ENCODE measurements around the gene ACSBG1.

ACSBG1 gene

DNA sequence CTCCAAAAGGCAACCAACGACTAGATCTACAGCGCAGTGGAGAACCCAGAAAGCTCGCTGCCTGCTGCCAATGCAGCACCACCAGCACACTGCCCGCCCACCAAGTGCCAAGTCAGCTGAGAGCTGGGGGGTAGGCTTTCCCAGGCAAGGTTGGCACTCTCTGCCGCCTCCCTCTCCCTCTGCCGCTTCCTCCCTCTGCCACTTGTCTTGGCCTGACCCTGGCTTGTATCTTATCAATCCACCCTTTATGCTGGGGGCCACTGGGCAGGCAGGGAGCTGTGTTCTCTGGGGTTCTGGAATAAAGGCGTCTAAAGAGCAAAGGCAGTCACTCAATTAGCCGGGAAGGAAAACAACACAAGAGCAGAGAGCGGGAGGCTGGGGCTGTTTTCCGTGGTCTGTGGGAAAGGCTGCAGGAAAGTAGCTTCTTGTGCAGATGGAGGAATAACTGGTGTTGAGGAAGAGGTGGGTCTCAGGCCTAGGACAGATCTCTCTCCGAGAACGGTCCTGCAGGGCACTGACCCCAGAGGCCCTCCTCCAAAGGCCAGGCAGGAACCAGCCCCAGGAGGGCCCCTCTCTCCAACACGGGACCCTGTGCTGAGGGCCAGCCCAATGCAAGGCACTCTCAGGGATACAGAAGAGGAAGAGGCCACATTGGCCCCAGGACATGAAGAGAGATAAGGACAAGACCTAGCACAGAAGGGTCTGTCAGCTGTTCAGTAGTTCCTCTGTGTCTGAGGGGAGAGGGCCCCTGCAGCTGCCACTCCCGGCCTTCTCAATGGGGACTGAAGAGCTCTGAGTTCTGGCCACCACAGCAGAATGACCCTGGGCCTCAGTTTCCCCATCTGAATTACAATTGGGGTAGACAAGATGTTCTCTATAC, 30.8 kb downstream of the ACSBG1 start:
- DNase-seq (ENCODE audit: low spot score) = no peak

DNA sequence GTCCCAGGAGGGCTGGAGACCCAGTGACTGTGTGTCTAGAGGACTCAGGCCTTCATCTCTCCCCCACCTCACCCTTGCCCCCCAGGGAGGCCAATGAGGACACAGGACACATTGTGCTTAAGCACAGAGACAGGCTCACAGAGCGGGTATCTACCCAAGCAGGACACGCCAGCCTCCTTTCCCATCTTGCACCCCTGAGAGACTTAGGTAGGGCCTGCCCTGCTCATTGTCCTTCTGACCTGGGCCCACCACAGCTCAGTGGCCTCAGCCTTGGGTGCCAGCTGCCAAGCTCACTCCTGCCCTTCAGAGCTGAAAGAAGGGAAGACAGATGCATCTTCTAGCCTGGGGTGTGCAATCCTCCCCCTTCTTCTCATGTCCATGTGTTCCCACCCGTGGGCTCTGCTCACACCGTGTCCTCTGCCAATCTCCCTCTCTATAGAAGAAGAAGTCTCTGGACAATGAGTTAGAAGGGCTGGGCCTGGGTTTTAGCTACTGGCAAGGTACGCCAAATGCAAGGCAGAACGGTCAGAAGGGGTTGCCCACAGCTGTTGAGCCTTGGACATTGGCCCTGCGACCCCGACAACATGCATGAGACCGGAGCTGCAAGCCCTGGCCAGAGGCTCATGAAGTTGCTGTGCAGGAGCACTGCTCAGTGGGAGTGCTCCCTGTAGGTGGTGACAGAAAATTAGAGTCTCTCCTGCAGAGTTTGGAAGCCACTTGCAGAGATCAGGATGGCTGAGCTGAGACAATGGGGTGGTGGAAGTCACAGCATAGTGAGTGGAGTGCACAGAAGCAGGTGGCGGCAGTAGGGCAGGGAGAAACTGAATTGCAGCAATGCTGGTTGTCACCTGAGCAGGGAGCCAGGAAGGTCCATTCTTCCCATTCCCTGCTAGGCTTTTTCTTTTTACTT, 32.8 kb downstream of the ACSBG1 start:
- DNase-seq (ENCODE audit: low spot score) = no peak

DNA sequence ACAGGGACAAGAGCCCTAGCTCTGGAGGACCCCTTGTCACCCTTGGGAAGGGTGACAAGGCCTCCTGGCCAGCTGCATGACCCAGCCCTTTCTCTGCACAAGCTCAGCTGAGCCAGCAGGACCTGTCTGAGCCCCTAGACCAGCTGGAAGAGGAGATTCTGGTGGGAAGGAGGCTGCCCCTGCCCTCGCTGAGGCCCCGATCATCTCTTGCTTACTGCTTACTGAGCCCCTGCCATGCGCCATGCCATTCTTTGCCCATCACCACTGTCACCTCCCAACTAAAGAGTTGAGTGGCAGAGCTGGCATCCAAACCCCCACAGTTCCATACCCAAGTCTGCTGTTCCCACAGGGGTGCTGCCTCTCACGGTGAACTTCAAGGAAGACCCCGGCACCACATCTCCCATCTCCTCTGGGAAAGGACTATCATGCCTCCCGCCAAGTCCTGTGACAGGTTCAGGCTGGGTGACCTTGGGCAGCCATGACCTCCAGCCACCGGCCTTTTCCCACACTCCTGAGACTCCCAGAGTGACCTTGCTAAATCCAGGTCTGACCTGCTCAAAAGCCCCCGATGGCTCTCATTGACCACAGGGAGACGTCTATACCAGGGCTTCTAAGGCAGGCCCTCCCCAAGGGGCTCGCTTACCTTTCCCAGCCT, 34.0 kb downstream of the ACSBG1 start:
- no peak for DNase-seq (ENCODE audit: low spot score)

DNA sequence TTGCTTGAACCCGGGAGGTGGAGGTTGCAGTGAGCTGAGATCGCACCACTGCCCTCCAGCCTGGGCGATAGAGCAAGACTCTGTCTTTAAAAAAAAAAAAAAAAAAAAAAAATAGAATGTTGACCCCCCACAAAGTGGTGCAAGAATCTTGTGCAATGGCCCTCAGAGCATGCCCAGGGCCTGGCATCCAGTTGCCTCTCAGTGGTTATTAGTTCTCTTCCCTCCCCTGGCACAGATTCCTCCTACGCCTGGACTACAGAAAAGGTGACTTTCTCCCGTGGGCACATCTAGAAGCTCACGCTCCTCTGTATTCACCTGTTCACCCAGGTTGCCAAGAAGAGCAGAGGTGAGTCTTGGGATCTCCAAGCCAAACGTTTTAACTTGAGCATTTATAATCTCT, 36.7 kb downstream of the ACSBG1 start:
- no peak for DNase-seq (ENCODE audit: low spot score)

DNA sequence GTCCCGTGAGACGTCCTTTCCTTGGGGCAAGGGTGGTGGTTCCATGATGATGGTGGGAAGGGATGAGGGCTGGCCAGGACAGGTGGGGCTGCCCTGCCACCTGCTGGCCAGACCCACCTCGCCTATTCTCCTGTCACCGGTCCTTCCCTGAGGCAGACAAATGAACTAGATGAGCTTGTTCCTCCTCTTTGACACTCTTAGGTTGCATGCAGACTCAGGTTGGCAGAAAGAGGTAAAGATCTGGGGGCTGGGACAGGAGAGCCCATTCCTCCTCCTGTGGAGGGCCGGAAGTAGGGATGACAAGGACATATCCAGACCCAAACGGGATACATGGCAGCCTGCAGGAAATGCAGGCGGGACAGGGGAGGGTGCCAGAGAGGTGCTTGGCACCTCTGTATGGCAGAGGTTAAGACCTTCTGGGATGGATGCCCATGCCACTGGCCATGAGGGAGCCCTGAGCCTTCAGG, 38.6 kb downstream of the ACSBG1 start:
- DNase-seq (ENCODE audit: low spot score) = peak; percentile 44

DNA sequence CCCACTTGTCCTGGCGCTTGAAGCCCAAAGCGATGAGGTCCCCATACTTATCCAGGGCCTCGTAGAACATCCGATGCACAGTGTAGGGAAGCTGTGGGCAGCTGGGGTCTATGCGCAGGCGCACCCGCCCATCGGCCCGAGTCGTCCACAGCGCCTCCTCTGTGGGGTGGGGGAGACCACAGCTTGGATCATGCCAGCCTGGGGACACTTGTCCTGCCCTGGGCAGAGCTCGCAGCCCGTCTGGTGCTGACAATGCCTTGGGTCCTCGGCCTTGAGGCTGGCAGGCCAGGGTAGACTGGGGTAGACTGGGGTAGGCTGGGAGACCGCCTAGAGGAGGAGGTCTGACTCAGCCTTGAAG, 39.8 kb downstream of the ACSBG1 start:
- DNase-seq (ENCODE audit: low spot score) = no peak

DNA sequence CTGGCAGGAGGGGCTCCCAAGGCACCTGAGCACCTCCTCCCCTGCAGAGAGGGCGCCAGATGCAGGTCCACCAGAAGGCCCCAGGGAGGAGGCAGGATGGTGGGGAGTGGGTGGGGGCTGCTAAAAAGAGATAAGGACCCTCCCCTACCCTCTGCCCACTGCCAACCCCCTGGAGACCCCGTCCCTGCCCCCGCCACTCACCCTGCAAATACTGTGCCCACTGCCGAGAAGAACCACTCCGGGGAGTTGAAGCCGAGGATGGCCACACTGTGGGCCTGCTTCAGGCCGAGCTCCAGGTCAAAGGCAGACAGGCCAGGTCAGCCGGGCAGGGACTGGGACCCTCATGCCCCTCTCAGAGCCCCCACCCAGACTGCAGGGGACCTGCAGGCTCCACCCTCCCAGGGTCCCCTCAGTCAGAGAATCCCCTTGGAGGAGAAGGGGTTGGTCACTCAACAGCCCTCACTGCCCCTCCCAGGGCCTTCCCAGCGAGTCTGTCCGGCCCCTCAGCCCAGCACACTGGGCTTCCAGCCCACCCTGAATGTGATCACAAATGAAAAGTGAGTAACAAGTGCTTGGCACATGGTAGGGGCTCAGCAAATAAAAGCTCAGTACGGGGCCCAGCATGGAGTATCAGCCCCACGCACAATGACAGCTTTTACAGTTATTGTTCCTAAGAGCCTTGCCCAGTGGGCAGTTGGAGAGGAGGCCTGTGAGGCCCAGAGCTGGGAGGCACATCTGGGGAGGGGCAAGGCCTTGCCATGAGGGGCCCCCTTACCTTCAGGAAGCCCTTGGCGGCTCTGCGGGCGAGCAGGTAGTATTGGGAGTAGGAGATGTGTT, 40.4 kb downstream of the ACSBG1 start:
- DNase-seq (ENCODE audit: low spot score) = no peak

DNA sequence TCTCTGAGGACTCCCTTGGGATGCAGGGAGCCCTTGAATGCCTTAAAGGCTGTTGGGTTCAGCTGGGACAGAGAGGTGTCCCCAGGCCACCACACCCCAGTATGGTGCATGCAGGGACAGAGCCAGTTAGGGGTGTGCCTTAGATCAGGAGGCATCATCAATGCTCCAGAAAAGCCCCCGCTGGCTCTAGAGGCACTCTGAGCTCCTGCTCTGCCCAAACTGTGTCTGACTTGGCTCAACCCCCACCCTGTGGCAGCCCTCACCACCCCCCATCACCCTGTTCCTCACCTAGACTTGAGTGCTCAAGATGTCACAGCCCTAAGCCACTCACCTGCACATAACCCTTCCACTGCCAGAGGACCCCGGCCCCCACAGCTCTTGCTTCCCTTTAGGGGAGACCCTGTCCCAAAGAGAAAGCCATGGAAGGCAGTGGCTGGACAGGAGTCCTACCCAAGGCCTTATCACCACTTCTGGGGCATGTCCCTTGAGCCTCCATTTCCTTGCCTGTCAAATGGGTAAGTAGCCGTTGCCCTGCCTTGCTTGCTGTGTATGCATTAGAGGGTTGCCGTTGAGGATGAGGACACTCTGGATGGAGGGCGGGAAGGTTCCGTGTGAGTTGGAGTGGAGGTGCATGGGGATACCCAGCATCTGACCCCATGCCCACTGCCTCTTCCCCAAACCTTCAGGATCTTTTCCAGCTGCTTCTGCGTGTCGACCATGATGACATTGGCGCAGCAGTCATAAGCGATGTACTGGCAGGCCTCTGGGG, 41.4 kb downstream of the ACSBG1 start:
- no peak for DNase-seq (ENCODE audit: low spot score)

DNA sequence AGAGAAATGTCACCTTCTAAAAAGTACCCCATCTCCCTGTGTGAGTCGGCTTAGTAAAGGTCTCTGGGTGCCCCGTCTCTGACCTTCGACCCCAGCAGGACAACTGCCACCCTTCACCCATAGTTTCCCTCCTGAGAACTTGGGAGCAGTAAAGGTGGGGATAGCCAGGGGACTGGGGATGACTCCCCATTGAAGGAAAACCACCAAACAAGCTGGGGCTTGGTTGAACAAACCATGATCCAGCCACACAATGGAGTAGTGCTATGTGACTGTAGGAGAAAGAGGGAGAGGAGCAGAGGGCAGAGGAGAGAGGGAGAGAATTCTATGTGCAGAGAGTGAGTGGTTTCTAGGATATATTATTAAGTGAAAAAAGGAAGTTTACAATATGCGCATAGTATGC, 51.5 kb downstream of the ACSBG1 start:
- DNase-seq (ENCODE audit: low spot score) = no peak

DNA sequence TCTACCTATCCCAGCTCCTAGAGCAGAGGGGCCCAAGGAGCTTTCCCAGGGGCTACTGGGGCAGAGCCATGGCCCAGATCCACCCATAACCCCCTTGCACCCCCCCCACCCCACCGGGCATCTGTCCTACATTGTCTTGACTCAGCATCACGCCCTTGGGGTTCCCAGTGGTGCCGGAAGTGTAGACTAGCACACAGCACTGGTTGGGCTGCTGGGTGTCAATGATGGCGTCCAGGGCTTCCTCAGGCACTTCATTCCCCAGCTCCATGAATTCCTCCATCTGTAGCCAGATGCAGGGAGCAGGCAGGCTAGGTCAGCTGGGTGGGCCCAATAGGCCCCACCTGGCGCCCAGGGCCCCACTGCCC, 52.0 kb downstream of the ACSBG1 start:
- no peak for DNase-seq (ENCODE audit: low spot score)

DNA sequence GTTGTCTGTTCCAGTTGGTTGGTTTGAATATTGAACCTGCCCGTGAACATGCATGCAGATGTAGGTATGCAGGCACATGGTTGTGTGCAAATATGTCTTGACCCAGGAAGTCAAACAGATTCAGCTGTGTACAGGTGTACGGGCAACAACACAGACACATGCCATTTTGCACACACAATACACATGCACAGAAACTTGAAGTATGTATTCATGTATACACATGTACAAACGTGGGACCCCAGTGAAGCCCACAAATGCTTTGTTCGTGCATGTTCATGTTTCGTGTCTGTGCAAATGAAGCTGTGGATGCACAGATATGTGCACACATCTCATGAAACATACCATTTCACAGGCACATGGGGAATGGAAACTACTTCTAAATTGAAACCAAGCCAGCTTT, 54.5 kb downstream of the ACSBG1 start:
- no peak for DNase-seq (ENCODE audit: low spot score)

DNA sequence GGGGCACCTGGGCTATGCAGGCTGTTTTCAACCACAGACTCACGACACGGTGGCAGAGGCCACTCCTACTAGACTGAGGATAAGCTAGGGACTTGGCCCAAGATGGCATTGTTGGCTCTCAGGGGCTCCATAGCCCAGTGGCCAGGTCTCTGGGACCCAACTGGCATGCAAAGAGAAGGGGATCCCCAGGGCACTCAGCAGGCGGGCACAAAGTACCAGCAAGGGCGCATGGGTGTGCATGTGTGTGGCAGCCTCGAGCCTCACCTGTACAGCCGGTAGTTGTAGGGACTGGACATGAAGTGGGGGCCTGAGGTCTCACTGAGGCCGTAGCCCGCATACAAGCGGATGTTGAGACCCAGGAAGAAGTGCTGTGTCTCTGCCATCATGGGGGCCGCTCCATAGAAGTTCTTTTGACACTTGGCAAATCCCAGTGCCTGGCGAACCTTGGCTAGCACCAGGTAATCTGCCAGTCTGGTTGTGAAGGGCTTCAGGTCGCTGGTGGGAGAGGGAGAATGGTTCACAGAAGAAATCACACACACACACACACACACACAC, 55.0 kb downstream of the ACSBG1 start:
- no peak for DNase-seq (ENCODE audit: low spot score)

DNA sequence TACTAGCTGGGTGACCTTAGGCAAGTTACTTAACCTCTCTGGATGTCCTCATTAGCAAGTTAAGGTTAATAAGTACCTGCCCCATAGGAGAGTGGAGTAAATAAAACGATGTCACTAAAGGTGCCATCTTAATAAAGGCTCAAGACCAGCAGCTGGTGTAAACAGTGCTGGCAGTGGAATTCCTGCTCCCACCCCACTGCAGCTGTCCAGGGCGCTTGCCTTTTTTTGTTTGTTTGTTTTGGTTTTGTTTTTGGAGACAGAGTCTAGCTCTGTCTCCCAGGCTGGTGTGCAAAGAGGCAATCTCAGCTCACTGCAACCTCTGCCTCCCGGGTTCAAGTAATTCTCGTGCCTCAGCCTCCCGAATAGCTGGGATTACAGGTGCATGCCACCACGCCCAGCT, 56.3 kb downstream of the ACSBG1 start:
- DNase-seq (ENCODE audit: low spot score) = no peak

DNA sequence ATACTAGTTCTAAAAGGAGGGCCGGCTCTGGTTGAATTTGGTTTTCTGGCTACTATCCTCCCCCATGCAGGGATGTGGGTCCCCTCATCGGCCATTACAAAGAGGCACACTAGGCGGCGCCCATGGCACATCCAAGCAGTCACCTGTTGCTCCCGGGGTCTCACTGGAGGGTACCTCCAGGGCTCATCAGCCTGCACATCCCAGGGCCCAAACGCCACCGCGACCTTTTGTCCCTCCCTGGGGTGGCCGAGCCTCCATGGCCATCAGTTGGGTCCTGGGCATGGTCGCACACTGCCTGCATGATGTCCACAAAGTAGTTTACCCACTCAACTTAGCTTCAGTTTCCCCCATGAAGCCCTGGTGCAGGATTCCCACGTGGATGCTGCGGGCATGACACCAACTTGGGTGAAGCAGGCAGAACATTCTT, 56.9 kb downstream of the ACSBG1 start:
- DNase-seq (ENCODE audit: low spot score) = peak; percentile 48

DNA sequence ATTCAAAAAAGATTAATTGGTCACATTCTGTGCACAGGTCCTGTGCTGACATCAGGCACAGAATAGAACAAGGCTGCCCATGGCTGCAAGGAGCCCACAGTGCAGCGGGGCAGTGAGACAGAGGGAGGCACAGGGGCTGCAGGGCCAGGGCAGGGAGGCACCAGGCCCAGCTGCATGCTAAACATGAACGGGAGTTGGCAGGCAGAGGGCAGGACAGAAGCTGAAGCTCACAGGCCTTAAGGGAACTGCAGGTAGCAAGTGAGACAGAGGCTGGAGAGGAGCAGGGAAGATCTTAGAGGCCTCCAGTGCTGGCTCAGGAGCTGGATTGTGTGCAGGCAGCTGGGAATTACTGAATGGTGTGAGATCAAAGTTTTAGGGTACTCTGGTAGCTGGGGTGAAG, 59.0 kb downstream of the ACSBG1 start:
- DNase-seq (ENCODE audit: low spot score) = no peak

DNA sequence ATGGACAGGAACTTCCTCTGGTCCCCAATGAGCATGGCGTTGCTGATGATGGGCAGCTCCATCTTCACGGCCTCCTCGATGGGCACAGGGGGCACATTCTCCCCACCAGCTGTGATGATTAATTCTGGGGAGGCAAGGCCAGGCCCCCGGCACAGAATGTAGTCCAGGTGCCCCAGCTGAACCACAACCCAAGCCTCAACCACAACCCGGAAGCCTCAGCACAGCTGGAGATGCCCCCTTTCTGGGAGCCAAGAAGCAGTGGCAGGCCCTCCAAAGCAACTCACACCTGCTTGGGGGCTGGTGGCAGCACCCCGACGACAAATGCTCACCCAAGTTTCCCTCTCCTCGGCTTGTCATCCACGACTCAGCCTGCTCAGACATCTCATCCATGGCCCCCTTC, 60.0 kb downstream of the ACSBG1 start:
- DNase-seq (ENCODE audit: low spot score) = no peak

DNA sequence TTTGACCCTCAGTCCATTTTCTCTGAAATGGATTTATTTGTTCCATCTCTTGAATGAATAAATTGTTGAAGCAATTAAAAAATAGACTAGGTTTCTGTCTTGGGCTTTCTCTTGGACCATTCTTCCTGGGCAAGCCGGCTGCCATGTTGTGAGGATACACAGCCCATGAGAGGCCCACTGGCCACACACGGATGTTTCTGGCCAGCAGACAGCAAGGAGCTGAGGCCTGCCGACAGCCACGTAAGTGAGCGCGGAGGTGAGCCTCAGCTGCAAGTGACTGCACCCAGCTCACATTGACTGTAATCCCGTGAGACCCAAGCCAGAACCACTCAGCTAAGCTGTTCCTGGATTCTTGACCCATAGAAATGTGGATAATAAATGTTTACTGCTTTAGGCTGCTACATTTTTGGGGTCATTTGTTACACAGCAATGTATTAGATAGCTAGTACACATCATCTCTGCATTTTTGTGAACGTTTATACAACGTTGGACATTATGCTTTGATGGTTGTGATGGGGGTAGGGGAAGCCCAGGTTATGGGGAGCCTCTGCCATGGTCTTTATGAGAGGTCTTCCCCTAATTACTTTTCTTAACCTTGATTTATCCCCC, 62.4 kb downstream of the ACSBG1 start:
- no peak for DNase-seq (ENCODE audit: low spot score)

DNA sequence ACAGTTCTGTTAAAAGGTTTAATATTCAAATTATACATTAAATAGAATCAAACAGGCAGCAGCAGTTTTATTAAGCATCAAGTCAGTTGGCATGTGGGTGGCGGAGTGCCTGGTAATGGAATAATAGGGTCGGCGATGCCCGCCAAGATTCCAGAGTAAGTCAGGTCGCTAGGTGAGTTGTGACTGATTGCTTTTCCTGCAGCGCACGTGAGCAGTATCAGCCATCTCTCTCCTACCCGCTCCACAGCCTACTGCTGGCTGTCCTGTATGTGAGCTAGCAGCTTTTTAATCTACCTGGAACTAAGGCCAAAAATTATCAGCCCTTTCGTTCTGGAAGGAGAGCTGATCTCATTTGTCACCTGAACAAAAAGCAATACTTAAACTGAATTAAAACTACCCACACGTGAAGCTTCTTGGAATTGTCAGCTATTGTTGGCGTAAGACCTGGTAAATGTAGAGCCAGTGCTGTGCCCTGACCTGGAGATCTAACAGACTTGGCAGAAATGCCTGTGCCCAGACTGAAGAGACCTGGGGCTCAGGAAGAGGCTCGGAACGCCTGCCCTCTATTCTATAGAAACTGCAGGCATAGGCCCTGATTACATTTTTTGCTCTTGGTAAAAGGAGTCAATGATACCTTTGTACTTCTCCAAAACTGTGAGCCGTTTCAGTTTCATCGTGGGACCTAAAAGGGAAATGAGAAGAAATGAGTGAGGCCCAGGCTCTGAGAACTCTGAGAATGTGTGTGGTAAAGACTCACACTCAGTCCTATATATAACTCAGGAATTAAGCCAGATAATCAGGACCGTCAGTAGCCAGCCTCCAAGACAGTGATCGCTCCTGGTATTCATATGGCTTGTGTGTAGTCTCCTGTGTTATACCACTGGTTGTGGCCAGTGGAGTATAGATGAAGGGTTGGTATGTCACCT, 63.3 kb downstream of the ACSBG1 start:
- no peak for DNase-seq (ENCODE audit: low spot score)

DNA sequence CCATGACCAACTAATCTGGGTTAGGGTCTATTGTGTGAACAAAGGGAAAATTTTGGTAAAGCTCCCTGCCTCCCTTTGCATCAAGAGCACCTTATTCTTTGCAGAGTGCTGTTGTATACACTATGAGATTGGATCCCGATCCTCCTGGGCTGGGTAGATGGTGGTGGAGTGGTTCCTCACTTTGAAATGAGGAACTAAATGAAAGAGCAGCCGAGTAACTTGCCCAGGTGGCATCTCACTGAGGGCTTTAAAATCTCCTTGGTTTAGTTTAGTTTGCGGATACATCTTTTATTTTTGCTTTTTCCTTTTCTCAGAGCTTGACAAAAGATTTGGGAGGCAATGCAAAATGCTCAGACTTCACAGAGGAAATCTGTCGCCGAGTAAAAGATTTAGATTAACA, 65.8 kb downstream of the ACSBG1 start:
- no peak for DNase-seq (ENCODE audit: low spot score)
